NCI-H2196 (cell line): Measurements from ENCODE around the gene SDK1.
A peak's percentile ranks its signal among the peaks of the same experiment; 100 is the strongest.

Source experiments
- DNase-seq: peaks from one replicate; lab custom pipeline; 2025; ENCODE audit not compliant: unreplicated experiment; lab: John Stamatoyannopoulos, UW

Gene SDK1

GRCh38 chr7:4001742-4002141 lies 700.7 kb downstream of the SDK1 start:
- DNase-seq, result no peak

- DNase-seq, result no peak
Observed at GRCh38 chr7:4003503-4003902, 702.5 kb downstream of the SDK1 start.

- DNase-seq, result peak; percentile 44
Observed at GRCh38 chr7:4006687-4007086, 705.6 kb downstream of the SDK1 start.

- DNase-seq, result no peak
Observed at GRCh38 chr7:4009211-4010060, 708.4 kb downstream of the SDK1 start.

- DNase-seq, result no peak
Observed at GRCh38 chr7:4010061-4010605, 709.1 kb downstream of the SDK1 start.

GRCh38 chr7:4010923-4011656 lies 710.0 kb downstream of the SDK1 start:
- no peak for DNase-seq

GRCh38 chr7:4013793-4014192 lies 712.7 kb downstream of the SDK1 start:
- DNase-seq, result no peak

GRCh38 chr7:4014346-4015050 lies 713.4 kb downstream of the SDK1 start:
- no peak for DNase-seq

GRCh38 chr7:4015371-4015770 lies 714.3 kb downstream of the SDK1 start:
- DNase-seq, result no peak

GRCh38 chr7:4015996-4016395 lies 714.9 kb downstream of the SDK1 start:
- DNase-seq, result no peak

- no peak for DNase-seq
Observed at GRCh38 chr7:4017081-4017480, 716.0 kb downstream of the SDK1 start.

- no peak for DNase-seq
Observed at GRCh38 chr7:4017785-4018184, 716.7 kb downstream of the SDK1 start.

- no peak for DNase-seq
Observed at GRCh38 chr7:4018601-4019316, 717.7 kb downstream of the SDK1 start.

GRCh38 chr7:4020086-4020485 lies 719.0 kb downstream of the SDK1 start:
- no peak for DNase-seq

- no peak for DNase-seq
Observed at GRCh38 chr7:4021413-4021812, 720.4 kb downstream of the SDK1 start.

- DNase-seq, result no peak
Observed at GRCh38 chr7:4022265-4022664, 721.2 kb downstream of the SDK1 start.

- DNase-seq, result no peak
Observed at GRCh38 chr7:4023502-4023901, 722.5 kb downstream of the SDK1 start.

- no peak for DNase-seq
Observed at GRCh38 chr7:4024133-4024532, 723.1 kb downstream of the SDK1 start.

- no peak for DNase-seq
Observed at GRCh38 chr7:4024806-4025205, 723.8 kb downstream of the SDK1 start.

- DNase-seq, result no peak
Observed at GRCh38 chr7:4025210-4025609, 724.2 kb downstream of the SDK1 start.
